Activated CD8-positive, alpha-beta memory T cell treated with anti-CD3 and anti-CD28 coated beads, Interleukin-2, amount 50 U/mL, for 24 hours (primary cell): ENCODE data around the gene MAX.

Source experiments
- DNase-seq: peaks from one replicate; pipeline ENCODE4 v3.0.0-alpha.2; 2020; ENCODE audit errors: extremely low read depth

The MAX gene

GRCh38 chr14:65102441-65103149 lies at the start of gene MAX:
MAX (minus strand) TSS chr14:65102517; CDS start chr14:65102339, 178 bp downstream.
- peak; percentile 94 for DNase-seq

GRCh38 chr14:65151609-65151956 lies 49.3 kb upstream of the MAX start:
- DNase-seq: no peak

GRCh38 chr14:65150898-65151608 lies 48.7 kb upstream of the MAX start:
- no peak for DNase-seq

GRCh38 chr14:65149116-65149515 lies 46.8 kb upstream of the MAX start:
- DNase-seq: no peak

- DNase-seq: no peak
Measured at GRCh38 chr14:65144170-65144569, 41.9 kb upstream of the MAX start.

- no peak for DNase-seq
Measured at GRCh38 chr14:65142914-65143625, 40.8 kb upstream of the MAX start.

GRCh38 chr14:65142429-65142828 lies 40.1 kb upstream of the MAX start:
- DNase-seq: no peak

- DNase-seq: no peak
Measured at GRCh38 chr14:65141523-65141922, 39.2 kb upstream of the MAX start.

GRCh38 chr14:65137648-65138307 lies 35.5 kb upstream of the MAX start:
- no peak for DNase-seq

GRCh38 chr14:65134651-65135579 lies 32.6 kb upstream of the MAX start:
- no peak for DNase-seq

- DNase-seq: no peak
Measured at GRCh38 chr14:65132855-65133254, 30.5 kb upstream of the MAX start.

- DNase-seq: no peak
Measured at GRCh38 chr14:65131301-65131701, 29.0 kb upstream of the MAX start.

GRCh38 chr14:65128096-65128495 lies 25.8 kb upstream of the MAX start:
- no peak for DNase-seq

GRCh38 chr14:65117769-65118745 lies 15.7 kb upstream of the MAX start:
- no peak for DNase-seq

- DNase-seq: no peak
Measured at GRCh38 chr14:65115615-65116014, 13.3 kb upstream of the MAX start.

- DNase-seq: no peak
Measured at GRCh38 chr14:65110525-65110924, 8.2 kb upstream of the MAX start.

- no peak for DNase-seq
Measured at GRCh38 chr14:65109357-65109756, 7.0 kb upstream of the MAX start.

GRCh38 chr14:65107200-65107599 lies 4.9 kb upstream of the MAX start:
- no peak for DNase-seq

GRCh38 chr14:65106736-65107135 lies 4.4 kb upstream of the MAX start:
- no peak for DNase-seq

GRCh38 chr14:65106316-65106715 lies 4.0 kb upstream of the MAX start:
- DNase-seq: no peak
